Activated naive CD4-positive, alpha-beta T cell (primary cell): Measurements from ENCODE around the gene C2orf92.
"Not testable (repeated sequence)": the region's sequence is repeated elsewhere in the genome, so short reads cannot be mapped to it uniquely, and the experiment has no call there.

ENCODE experiments used
- DNase-seq, 4 experiments: peaks; one replicate each; lab custom pipeline; 2025; lab: John Stamatoyannopoulos, UW

C2orf92 gene

DNA sequence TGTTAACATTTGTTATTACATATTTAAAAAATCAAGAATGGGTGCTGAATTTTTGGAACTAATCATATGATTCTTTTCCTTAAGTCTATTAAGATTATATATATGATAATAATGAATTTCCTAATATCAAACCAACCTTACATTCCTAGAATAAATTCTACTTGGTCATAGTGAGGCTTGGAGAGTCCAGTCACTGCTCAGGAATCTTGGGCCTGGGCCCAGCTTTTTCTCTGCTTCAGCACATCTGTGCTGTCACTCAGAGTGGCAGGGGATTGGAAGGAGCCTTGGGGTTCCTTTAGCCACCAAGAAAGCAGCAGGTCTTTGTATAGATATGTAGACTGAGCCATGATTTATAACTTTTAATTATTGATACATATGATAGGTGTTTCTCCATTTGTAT, 24.0 kb downstream of the C2orf92 start:
- DNase-seq = no peak

DNA sequence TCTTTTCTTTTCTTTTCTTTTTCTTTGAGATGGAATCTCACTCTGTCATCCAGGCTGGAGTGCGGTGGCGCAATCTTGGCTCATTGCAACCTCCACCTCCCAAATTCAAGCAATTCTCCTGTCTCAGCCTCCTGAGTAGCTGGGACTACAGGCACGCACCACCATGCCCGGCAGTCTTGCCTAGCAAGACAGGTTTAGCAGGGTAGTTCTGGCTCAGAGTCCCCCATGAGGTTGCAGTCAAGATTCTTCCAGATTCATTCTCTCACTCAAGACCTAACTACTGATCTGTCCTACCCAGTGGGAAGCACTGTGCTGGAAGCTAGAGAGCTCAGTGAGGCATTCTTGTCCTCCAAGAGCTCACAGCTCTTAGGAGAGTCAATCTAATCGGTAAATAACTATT, 26.2 kb downstream of the C2orf92 start:
- DNase-seq = no peak

DNA sequence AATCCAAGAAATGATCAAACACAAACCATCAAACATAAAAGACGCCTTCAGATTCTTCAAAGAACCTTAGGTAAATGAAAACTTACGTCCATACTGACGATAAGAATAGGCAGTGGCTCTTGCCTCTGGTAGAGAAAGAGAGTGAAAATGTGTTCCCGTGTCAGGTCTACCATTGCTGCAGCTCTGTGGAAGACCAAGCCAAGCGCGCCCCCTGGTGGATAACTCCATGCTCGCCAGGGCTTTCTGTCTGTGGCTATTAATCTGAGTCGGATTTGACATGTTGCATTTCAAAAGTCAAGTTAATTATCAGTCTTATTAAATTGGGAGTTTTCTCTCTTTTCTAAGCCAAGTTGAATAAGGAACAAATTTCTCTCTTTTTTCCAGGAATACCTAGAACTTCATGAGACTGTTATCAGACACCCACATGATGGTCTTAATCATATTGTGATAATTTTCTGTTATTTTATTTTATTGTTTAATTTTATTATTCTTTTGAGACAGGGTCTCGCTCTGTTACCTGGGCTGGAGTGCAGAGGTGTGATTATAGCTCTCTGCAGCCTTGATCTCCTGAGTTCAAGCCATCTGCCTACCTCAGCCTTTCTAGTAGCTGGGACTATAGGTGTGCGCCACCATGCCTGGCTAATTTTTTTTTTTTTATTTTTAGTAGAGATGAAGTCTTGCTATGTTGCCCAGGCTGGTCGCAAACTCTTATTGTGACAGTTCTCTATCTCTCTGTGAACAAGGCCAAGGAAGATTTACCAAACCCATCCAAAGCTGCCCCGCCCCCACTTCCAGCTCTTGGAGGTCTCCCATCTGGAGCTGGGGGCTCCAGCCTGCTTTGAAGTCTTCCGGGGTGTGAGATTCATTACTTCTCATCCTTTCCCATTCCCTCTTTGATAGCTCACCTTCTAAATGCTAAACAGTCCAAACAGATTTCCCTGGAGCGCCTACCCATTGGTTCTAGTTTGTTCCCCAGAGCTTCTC, 28.0 kb downstream of the C2orf92 start:
- DNase-seq = peak; percentile 94 to 96 (median 95)

DNA sequence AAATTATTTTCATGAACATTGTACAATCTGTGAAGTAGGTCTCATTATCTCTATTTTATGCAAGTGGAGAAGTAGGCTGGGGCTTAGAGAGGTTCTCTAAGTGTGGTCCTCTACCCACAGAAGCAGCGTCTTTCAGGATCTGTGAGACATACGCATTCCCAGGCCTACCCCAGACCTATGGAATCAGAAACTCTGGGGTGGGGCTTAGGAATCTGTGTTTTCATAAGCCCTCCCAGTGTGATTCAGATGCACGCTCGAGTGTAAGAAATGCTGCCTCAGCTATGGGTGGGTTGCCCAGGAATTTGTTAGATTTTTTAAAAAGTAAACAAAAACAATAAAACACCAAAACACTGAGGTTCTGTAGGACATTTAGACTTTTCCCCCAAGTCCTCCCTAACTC, 29.0 kb downstream of the C2orf92 start:
- no peak for DNase-seq

DNA sequence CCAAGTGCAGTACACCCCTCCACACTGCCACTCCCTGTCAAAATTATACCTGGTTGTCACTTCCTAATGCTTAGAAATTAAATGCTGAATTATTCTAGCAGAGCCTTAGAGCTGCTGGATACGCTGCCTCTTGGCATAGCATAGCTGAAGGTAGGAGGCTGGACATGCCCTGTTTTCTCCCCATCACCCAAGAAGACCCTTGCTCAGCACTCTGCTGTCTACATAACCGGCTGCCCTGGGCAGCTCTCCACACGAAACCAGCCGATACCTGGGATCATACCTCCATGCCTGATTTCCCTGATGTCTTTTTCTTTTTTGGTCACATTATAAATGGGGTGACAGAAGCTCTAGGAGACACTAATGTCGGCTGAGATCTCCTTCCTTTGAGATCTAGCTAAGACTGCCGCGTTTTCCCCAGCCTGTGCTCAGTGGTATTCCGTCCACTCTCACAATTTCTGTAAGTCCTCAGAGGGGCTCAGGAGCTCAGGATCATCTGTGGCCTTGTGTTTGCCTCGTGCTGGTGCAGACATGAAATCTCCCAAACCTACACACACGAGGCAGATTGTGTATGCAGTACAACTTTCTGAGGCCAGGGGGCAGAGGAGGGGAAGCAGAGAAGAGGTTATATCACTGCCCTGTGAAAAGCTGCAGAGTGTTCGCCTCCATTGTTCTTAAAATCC, 30.4 kb downstream of the C2orf92 start:
- DNase-seq = peak in 3 of 4 experiments; percentile 14 to 47 (median 27)

DNA sequence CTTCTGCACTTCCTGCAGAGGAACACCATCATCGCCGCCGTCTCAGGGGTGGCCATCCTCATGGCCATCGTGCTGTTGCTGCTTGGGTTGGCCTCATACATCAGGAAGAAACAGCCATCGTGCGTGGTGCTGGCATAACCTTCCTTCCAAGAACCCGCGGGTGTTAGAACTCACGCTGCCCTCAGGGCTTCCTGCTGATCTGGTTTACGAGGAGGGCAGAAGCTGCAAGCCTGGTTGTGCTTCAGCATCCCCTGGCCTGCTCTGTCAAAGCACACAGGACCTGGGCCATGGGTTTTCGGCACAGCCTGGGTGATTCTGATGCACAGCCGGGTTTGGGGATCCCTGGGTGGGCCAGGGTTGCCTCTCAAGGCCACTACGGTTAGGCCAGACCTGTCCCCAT, 31.7 kb downstream of the C2orf92 start:
- no peak for DNase-seq

DNA sequence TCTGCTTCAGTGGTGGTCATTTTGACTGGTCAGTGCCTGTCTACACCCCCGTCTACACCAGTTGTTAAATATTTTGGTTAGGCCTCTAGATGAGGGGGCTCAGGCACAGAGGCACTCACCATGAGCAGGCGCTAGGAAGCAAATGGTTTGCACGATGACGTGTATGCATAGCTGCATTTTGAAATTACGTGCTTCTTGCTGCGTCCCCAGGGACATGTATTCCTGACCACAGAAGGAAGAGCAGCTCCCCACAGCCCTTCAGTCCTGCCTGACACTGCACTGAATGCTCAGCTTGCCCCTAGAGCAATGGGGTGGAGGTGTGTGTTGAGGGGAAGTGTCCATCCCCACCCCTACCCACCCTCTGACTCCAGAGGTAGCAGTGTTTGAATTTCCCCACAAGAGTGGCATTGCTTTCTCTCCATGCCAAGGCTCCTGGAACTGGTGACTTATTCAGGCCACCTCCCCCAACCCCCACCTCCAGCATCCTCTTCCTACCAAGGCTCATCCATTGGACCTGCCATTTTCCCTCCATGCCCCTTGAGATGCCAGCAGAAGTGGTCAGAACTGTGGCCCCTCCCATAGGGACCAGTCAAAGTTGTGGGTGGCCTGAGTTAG, 32.4 kb downstream of the C2orf92 start:
- no peak for DNase-seq

DNA sequence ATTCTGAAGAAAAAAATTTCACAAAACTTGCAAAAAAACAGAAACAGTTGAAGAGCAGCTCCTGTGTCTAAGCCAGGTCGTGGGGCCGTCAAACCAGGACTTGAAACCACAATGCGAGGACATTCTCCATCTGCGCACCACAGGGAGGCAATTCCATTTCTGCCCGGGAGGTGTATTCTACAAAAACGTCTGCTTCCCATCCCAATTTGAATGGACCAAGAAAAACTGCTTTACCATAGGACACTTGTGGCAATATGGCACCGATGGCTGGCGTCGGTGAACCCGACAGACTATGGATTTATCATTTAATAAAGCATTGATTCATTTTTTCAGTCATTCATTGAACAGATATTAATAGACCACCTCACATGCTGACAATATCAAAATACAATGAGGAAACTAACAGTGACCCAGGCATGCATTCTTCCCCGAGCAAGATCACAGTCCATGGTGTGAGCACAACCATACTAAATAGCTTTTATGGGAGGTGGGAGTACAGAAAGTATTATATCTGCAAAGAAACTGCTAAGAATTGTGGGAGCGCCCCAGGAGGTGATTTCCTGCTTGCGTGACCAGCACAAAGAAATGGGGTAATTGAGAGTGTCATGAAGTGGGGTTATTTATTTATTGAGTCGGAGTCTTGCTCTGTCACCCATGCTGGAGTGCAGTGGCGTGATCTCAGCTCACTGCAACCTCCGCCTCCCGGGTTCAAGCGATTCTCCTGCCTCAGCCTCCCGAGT, 33.4 kb downstream of the C2orf92 start:
- no peak for DNase-seq

DNA sequence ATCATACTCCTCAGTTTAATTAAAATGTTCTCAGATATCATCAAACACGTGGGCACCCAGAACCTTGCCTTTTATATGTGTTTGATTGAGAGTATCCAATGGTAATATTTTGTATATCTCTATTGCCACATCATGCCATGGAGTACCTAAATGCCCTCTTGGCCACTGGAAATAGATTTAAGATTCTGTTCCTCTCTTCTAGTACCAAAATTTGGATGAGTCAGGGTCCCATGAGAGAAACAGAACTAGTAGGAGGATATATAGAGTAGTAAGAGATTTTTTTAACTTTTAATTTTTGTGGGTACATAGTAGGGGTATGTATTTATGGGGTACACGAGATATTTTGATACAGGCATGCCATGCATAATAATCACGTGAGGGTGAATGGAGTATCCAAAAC, 34.2 kb downstream of the C2orf92 start:
- no peak for DNase-seq

DNA sequence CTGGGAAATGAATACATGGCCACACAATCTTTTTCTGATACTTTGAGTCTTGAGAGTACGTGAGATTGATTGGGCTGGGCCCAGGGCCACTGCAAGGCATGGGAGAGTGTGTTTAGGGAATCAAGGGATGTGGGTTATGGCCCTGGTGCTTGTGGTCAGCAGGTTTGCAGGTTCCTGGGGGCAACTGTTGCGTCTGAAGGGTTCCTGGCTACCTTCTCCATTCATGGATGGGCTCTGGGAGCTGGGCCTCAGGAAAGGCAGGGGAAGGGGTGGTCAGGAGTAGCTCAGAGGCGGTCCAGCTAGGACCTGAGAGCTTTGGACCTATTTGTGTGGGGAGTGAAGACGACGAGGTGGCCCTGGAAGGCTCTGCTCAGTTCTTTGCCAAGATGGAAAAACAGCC, 35.5 kb downstream of the C2orf92 start:
- DNase-seq = no peak

DNA sequence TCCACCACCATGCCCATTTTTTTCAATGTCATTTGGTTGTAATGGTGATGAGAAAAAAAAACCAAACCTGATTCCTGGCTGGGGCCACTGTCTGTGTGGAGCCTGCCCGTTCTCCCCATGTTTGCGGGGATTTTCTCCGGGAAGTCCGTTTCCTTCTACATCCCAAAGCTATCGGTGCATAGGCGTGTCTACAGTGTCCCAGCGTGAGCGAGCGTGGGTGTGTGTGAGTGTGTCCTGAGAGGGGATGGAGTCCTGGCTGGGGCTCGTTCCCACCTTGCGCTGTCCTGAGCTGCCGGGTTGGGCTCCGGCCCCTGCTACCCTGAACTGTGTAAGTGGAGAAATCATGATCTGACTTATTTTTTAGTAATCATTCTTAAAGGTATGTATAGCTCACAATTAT, 36.6 kb downstream of the C2orf92 start:
- DNase-seq = no peak

DNA sequence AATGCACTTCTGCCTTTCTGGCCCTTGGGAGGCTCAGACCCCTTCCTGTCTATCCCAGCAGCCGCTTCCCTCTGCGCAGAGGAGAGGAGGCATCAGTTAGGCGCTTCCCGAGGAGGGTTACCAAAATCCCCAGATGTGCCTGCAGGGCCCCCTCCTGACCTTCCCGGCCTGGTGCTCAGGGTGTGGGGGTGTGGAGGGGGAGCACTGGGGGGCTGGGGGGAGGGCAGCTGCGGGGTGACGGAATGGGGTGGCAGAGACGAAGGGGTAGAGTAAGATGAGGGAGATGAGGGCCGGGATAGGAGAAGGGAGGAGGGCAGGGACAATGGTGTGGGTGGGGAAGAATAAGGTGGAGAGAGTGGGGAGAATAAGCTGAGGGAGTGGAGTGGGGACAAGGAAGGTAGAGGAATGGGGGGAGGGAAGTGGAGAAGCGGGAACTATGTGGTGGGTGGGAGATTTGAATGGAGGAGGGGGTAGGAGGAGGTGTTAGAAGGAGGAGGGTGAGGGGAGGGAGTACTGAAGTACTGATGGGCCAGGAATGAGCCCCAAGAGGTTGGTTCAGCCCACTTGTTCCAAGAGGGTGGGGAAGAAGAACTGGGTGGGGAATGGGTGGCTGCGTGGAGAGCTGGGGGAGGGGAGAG, 37.3 kb downstream of the C2orf92 start:
- DNase-seq = no peak

DNA sequence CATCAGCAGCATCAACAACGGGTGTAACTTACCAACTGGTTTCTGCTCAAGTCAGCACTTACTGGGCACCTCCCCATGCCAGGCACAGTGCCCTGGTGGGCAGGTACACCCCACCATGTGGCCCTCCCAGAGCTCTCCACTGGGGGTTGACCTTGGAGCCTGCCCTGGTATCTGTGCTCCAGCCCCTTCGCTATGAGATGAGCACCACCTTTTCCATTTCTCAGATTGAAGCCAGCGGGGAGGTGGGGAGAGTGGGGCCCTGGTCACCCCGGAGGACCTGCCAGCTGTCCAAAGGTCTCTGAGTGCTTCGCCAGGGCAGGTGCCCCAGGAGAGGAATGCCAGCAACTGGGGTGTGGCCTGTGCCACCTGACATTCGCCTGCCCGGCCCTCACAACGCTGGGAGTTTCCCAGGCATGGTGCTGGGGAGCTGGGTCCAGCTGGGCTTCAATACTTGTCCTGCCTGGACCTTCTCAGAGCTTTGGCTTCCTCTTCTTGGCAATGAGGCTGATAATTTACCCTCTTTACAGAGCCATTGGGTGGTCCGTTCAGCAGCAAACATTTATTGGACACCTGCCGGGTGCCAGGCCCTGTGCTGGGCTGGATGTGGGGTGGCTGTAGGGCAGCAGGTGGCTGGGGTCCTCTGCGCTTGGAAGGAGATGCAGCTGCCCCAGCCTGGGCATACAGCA, 38.0 kb downstream of the C2orf92 start:
- DNase-seq = no peak

DNA sequence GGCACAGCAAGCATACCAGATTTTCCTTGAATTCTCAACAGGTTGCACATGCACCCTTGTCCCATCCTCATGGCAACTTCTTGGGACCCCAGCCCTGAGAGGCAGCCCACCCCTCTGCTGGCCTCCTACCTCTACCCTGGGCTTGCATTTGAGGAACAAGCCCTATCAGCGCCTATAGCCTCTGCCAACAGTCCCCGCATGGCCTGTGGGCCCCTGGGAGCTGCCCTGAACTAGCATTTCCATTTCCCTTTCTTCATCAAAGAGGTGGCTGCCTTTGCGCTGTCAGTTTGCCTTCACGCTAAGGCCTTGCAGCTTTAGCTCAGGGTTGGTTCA, 38.5 kb downstream of the C2orf92 start:
- DNase-seq = no peak

DNA sequence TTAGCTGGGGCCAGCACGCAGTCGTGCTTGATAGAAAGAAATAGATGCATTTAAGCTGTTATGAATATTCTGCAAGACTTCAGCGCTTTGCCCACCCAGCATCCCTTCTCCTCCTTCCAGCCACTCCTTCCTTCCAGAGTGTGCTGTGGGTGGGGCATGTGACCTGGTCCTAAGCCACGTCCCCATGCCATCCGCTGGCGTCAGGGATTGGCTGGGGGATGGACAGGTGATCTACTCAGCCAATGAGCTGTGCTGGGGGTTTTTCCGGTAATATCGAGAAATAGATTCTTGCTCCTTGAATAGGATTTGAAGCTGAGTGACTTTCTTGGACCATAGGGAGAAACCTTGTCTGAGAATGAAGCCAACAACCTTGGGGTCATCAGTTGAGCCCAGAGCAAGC, 39.1 kb downstream of the C2orf92 start:
- no peak for DNase-seq

DNA sequence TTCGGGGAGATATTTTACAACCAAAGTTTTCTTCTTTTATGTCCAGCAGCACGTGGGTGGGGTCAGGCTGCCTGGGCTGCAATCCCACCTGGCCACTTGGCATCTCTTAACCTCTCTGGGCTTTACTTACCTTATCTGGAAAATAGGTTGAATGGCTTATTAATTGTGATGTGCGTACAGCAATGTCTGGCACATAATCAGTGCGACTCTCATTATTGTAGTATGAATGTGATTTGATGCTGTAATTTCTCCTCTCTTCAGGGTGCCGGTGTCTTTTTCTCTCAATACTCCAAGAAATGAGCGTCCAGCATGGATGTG, 41.8 kb downstream of the C2orf92 start:
- DNase-seq = no peak

DNA sequence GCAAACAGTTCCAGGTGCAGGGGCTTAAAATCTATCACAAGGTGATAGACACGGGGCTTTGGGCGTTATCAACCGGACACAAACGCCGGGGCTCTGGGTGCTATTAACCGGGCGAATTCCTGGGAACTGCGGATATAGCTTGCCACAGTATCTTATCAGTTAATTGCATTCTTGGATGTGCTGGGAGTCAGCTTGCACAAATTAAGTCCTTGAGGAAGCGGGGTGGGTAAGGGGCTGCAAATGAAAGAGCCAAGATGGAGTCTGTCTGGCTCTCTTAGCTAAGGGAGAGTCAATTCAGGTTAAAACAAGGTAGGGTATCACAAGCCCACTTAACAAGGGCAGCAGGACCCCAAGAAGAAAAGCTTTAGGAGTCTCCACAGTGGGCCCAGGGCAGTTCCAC, 42.7 kb downstream of the C2orf92 start:
- not testable (repeated sequence) for DNase-seq

DNA sequence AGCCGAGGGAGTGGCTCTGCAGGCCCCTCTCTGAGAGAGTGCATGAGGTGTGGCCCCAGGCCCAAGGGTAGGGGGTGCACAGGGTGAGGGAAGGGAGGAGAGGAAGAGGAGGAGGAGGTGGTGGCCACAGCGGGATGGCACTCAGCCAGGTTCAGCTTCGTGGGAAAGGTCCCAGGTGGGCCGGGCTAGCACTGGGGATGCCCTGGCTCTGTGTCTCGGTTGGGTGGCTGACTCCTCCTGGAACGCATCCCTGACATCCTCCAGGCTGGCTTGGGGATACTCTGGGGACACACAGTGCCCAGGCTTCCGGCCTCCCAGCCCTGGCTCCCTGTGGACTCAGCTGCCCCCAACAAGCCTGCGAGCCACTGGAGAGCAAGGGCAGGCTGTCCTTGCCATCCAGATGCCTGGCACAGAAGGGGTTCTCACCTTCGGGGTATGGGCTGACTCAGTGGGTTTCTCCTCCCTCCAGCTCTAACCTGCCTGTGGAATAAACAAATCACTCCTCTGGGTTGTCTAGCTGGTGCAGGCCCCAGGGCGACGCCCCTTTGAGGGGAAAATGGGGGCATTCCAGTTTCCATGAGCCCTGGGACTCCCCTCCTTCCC, 43.3 kb downstream of the C2orf92 start:
- no peak for DNase-seq

DNA sequence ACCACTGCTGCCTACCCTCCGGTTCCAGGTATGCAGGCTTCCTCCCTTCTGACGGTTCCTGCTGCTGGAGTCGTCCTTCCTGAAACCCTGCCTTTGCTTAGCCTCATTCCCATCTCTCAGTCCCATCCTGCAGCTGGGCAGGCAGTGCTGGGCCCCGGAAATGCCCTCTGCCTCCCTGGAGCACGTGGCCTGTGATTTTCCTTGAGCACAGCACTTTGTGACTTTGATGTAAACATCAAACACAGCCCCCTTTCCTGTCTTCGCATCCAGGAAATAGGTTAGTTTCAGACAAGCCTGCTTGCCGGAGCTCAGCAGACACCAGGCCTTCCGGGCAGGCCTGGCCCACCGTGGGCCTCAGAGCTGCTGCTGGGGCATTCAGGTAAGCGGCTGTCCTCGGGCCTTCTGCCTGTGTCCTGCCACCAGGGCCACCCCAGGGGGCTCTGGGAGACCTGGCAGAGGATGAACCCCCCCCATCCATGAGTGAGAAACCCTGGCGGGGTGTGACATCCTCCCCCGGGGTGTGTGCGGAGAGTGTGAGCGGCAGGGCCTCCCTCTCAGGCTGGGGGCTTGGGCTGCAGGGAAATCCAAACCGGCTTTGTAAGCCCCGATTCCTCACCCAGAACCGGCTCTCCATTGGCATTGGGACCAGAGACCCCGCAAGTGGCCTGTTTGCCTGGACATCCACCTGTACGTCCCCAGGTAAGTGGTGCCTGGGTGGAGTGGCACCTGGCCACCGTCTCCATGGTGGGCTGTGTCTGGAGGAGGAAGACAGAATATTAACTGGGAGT, 44.0 kb downstream of the C2orf92 start, which contains the start of gene ZAP70:
TSS of gene ZAP70 (plus strand) at position 281 of the 788 bp plus-strand sequence. CDS start 10,461 bp downstream, outside the sequence.
- DNase-seq = peak in 2 of 4 experiments; percentile 54 to 59
